Body of pancreas (tissue), 4 donors: Measurements from ENCODE around the gene TULP1. TPM values are rescaled to one million over a fixed set of nuclear protein-coding genes. Genes with fewer than 3 reads are reported as not detected.
"Not testable (repeated sequence)": the region's sequence is repeated elsewhere in the genome, so short reads cannot be mapped to it uniquely, and the experiment has no call there.

Source experiments
- ATAC-seq: fragments of 150-250 bp; one replicate; pipeline ENCODE4 v1.9.1; 2016
- DNase-seq, 4 donors: peaks; one replicate each; pipeline ENCODE4 v3.0.0-alpha.2; 2019
- H3K27ac ChIP-seq, 4 donors: fragments of 200-600 bp; sonication (generic); 1 replicate in 3 of 4; 2 replicates in 1 of 4; pipeline versions ENCODE4 v1.5.1 to v1.6.1; 2016 to 2019; ENCODE audit warnings: mild to moderate bottlenecking in 1 of 4, mixed read lengths in 1 of 4, moderate library complexity in 1 of 4
- H3K27me3 ChIP-seq, 2 donors: fragments of 200-600 bp; sonication (generic); one replicate each; pipeline ENCODE4 v1.6.0; 2016; ENCODE audit warnings: mild to moderate bottlenecking in 1 of 2
- H3K36me3 ChIP-seq, 2 donors: fragments of 200-600 bp; sonication (generic); replicated peaks in 1 of 2; 2 replicates each; pipeline ENCODE4 v1.5.1; 2016; ENCODE audit warnings: low read depth in 2 of 2; ENCODE audit not compliant: insufficient read depth in 1 of 2
- H3K4me1 ChIP-seq: fragments of 200-600 bp; sonication (generic); one replicate; pipeline ENCODE4 v1.6.0; 2016
- H3K4me3 ChIP-seq, 2 donors: fragments of 200-600 bp; sonication (generic); 1 replicate in 1 of 2; 2 replicates in 1 of 2; pipeline ENCODE4 v1.5.1; 2016 to 2019
- H3K9me3 ChIP-seq, 3 donors: fragments of 200-600 bp; sonication (generic); 1 replicate in 2 of 3; 2 replicates in 1 of 3; pipeline ENCODE4 v1.5.1; 2016
- CTCF ChIP-seq, 7 experiments: fragments of 450-650 bp in 4 of 7; fragments of 200-600 bp in 3 of 7; sonication (generic) in 3 of 7; IDR thresholded peaks; one replicate each; pipeline ENCODE4 v1.5.1; 2016 to 2019; ENCODE audit warnings: antibody characterized with exemption in 7 of 7
- POLR2A ChIP-seq, 3 donors: fragments of 450-650 bp; IDR thresholded peaks; one replicate each; pipeline ENCODE4 v1.6.1; 2016; ENCODE audit warnings: antibody characterized with exemption in 3 of 3, mild to moderate bottlenecking in 2 of 3
- WGBS, 2 donors: methylation state at CpG; one replicate each; pipeline ENCODE4 v1.1.5; 2017; 5-methylcytosine and 5-hydroxymethylcytosine counted together
- intact Hi-C: fragments of 100-400 bp; cut with DNase I; formaldehyde crosslinking; loops from one replicate; pipeline ENCODE4 v1.15.1; 2023
- total RNA-seq, 2 donors: library from RNA; depleted of rRNA; stranded (reverse); fragments of >200 nt; gene quantifications; one replicate each; pipeline ENCODE4 v1.1.0, GENCODE V29; 2016

TULP1 gene
- total RNA-seq, 2 donors from 2014 or later, result not detected

- H3K27me3 ChIP-seq, result no peaks in the 10 kb centered on the region
- intact Hi-C loops, result no loop called here
- ATAC-seq (no peak), DNase-seq (no peak)
- no peak overlapping the region for H3K27ac ChIP-seq
- peaks cover 9% of the 10 kb centered on the region for H3K4me1 ChIP-seq
- 94 to 96% methylated on average over 6 of the region's 6 CpGs for WGBS, 2 donors
- H3K9me3 ChIP-seq, result no peaks in the 10 kb centered on the region
- no peaks in the 10 kb centered on the region for H3K36me3 ChIP-seq
- no peak overlapping the region for H3K4me3 ChIP-seq
- no peak for TF ChIP-seq CTCF (IDR thresholded peaks at IDR 0.05)
- TF ChIP-seq POLR2A (IDR thresholded peaks at IDR 0.05), result no peak
Measured at GRCh38 chr6:35518566-35519312, 6.0 kb upstream of the TULP1 start.

GRCh38 chr6:35517978-35518377 is 5.3 kb upstream of the TULP1 start:
- ATAC-seq, H3K4me1 ChIP-seq, DNase-seq, H3K9me3 ChIP-seq, H3K4me3 ChIP-seq, H3K36me3 ChIP-seq, intact Hi-C loops, H3K27ac ChIP-seq, H3K27me3 ChIP-seq: not testable (repeated sequence)
- WGBS, 2 donors, result 87 to 91% methylated on average over 7 of the region's 7 CpGs

- intact Hi-C loops, result no loop called here
- Histone ChIP-seq H3K4me1 (no peaks in the 10 kb centered on the region), H3K36me3 (no peaks in the 10 kb centered on the region), H3K4me3 (no peak overlapping the region), H3K27me3 (peaks cover 0 to 5% of the 10 kb centered on the region in 2 donors), H3K27ac (no peak overlapping the region), H3K9me3 (no peaks in the 10 kb centered on the region)
- ATAC-seq, result no peak
- TF ChIP-seq CTCF (IDR thresholded peaks at IDR 0.05), result no peak
- TF ChIP-seq POLR2A (IDR thresholded peaks at IDR 0.05), result no peak
- no peak for DNase-seq
- WGBS, 2 donors, result 59 to 71% methylated on average over 6 of the region's 6 CpGs
Measured at GRCh38 chr6:35516712-35517111, 4.0 kb upstream of the TULP1 start.

GRCh38 chr6:35515939-35516338 is 3.2 kb upstream of the TULP1 start:
- WGBS, 2 donors, result 84 to 88% methylated on average over 6 of the region's 6 CpGs
- H3K4me1 ChIP-seq, H3K9me3 ChIP-seq: not testable (repeated sequence)

GRCh38 chr6:35514587-35514986 is 1.9 kb upstream of the TULP1 start:
- DNase-seq (no peak), ATAC-seq (no peak)
- TF ChIP-seq CTCF (IDR thresholded peaks at IDR 0.05), result no peak
- Histone ChIP-seq H3K27ac (no peak overlapping the region), H3K4me1 (no peaks in the 10 kb centered on the region), H3K9me3 (no peaks in the 10 kb centered on the region), H3K36me3 (no peaks in the 10 kb centered on the region), H3K27me3 (peaks cover 0 to 5% of the 10 kb centered on the region in 2 donors), H3K4me3 (no peak overlapping the region)
- intact Hi-C loops, result no loop called here
- 73% methylated on average over 4 of the region's 4 CpGs for WGBS, 2 donors

More at GRCh38 chr6:35515939-35516338, 3.2 kb upstream of the TULP1 start:
- H3K36me3 ChIP-seq, ATAC-seq, H3K4me3 ChIP-seq, DNase-seq, H3K27me3 ChIP-seq, intact Hi-C loops, H3K27ac ChIP-seq: not testable (repeated sequence)

GRCh38 chr6:35512006-35512405 is 690 bp downstream of the TULP1 start:
- H3K9me3 ChIP-seq, result no peaks in the 10 kb centered on the region
- WGBS, 2 donors, result 16 to 17% methylated on average over 11 to 16 of the region's 26 CpGs
- H3K27ac ChIP-seq, result no peak overlapping the region
- peaks cover 0 to 5% of the 10 kb centered on the region in 2 donors for H3K27me3 ChIP-seq
- DNase-seq (no peak), ATAC-seq (no peak)
- H3K4me1 ChIP-seq, result no peaks in the 10 kb centered on the region
- no peaks in the 10 kb centered on the region for H3K36me3 ChIP-seq
- intact Hi-C loops, result no loop called here
- H3K4me3 ChIP-seq, result no peak overlapping the region
- TF ChIP-seq CTCF (IDR thresholded peaks at IDR 0.05), result no peak
